SK-N-SH (cell line): Measurements from ENCODE around the gene IL16. TPM values are rescaled to one million over a fixed set of nuclear protein-coding genes. Genes with fewer than 3 reads are reported as not detected.

ENCODE experiments used
- CTCF ChIA-PET: fragments of 300-600, 350-600 bp; formaldehyde crosslinking; extraction: SDS; loops from one replicate; lab custom pipeline; 2021; lab: Yijun Ruan, JAX
- POLR2A ChIA-PET: fragments of 350-600 bp; sonication (Branson Sonifier 250); formaldehyde crosslinking; extraction: SDS; loops from one replicate; lab custom pipeline; 2020; ENCODE audit warnings: antibody characterized with exemption, inconsistent platforms; lab: Yijun Ruan, JAX
- DNase-seq: peaks from one replicate; pipeline ENCODE4 v3.0.0; 2012
- H2AFZ ChIP-seq: fragments of 200-600 bp; sonication (generic); 2 replicates; pipeline ENCODE4 v1.8.1; 2016; ENCODE audit warnings: antibody characterized with exemption, mild to moderate bottlenecking, low read depth
- H3F3A ChIP-seq: fragments of 200-600 bp; sonication (generic); replicated peaks from 2 replicates; pipeline ENCODE3; 2016; ENCODE audit warnings: antibody characterized with exemption, mild to moderate bottlenecking; ENCODE audit not compliant: insufficient read depth
- H3K27ac ChIP-seq, 2 experiments: fragments of 200-500 bp in 1 of 2; fragments of 200-600 bp in 1 of 2; sonication (Bioruptor generic) in 1 of 2; sonication (generic), shearing (Covaris generic) in 1 of 2; 2 replicates each; pipeline versions ENCODE4 v1.5.1 to v1.6.1; 2014 to 2016; ENCODE audit warnings: low read depth in 2 of 2, inconsistent platforms in 1 of 2, low read length in 1 of 2, mild to moderate bottlenecking in 1 of 2, mixed read lengths in 1 of 2
- H3K27me3 ChIP-seq: fragments of 200-600 bp; sonication (generic), shearing (Covaris generic); 2 replicates; pipeline ENCODE4 v1.6.1; 2016; ENCODE audit warnings: mixed run types; ENCODE audit not compliant: insufficient read depth
- H3K36me3 ChIP-seq, 2 experiments: fragments of 200-500 bp in 1 of 2; fragments of 200-600 bp in 1 of 2; sonication (Bioruptor generic) in 1 of 2; sonication (generic) in 1 of 2; replicated peaks in 1 of 2; 2 replicates each; pipeline versions ENCODE3 to v1.5.1; 2014 to 2016; ENCODE audit warnings: low read length in 1 of 2, mild to moderate bottlenecking in 1 of 2; ENCODE audit not compliant: insufficient read depth in 2 of 2, control insufficient read depth in 1 of 2
- H3K4me1 ChIP-seq, 2 experiments: fragments of 200-500 bp in 1 of 2; fragments of 200-600 bp in 1 of 2; sonication (Bioruptor generic) in 1 of 2; sonication (generic), shearing (Covaris generic) in 1 of 2; 2 replicates each; pipeline versions ENCODE4 v1.5.1 to v1.6.1; 2014 to 2016; ENCODE audit warnings: low read depth in 1 of 2, low read length in 1 of 2, mixed run types in 1 of 2; ENCODE audit not compliant: insufficient read depth in 2 of 2, control insufficient read depth in 1 of 2
- H3K4me2 ChIP-seq: fragments of 200-600 bp; sonication (generic), shearing (Covaris generic); 2 replicates; pipeline ENCODE4 v1.6.1; 2017; ENCODE audit warnings: mixed run types
- H3K4me3 ChIP-seq, 2 experiments: fragments of 200-500 bp in 1 of 2; fragments of 200-600 bp in 1 of 2; sonication (Bioruptor generic) in 1 of 2; sonication (generic), shearing (Covaris generic) in 1 of 2; 2 replicates each; pipeline versions ENCODE4 v1.5.1 to v1.8.1; 2014 to 2016; ENCODE audit warnings: low read depth in 2 of 2, inconsistent platforms in 1 of 2, low read length in 1 of 2, mild to moderate bottlenecking in 1 of 2, mixed read lengths in 1 of 2, moderate library complexity in 1 of 2
- H3K79me2 ChIP-seq: fragments of 200-600 bp; sonication (generic); 2 replicates; pipeline ENCODE4 v1.8.1; 2017; ENCODE audit warnings: mild to moderate bottlenecking; ENCODE audit not compliant: insufficient read depth
- H3K9ac ChIP-seq: fragments of 200-600 bp; sonication (generic); 2 replicates; pipeline ENCODE4 v1.6.1; 2017; ENCODE audit warnings: mixed run types
- H3K9me2 ChIP-seq: fragments of 200-600 bp; sonication (generic); 2 replicates; pipeline ENCODE4 v1.6.1; 2017; ENCODE audit warnings: mixed run types
- H3K9me3 ChIP-seq: fragments of 200-600 bp; sonication (generic); 2 replicates; pipeline ENCODE4 v1.6.1; 2017; ENCODE audit warnings: mixed run types, mild to moderate bottlenecking, moderate library complexity
- H4K20me1 ChIP-seq: fragments of 200-600 bp; sonication (generic); 2 replicates; pipeline ENCODE4 v1.6.1; 2017; ENCODE audit warnings: mild to moderate bottlenecking, mixed run types; ENCODE audit not compliant: insufficient read depth
- EZH2phosphoT487 ChIP-seq: fragments of 200-600 bp; sonication (generic); IDR thresholded peaks from 2 replicates; pipeline ENCODE4 v1.6.1; 2017; ENCODE audit warnings: low read depth, mixed run types, mild to moderate bottlenecking, antibody characterized with exemption, moderate library complexity, borderline replicate concordance
- FOXM1 ChIP-seq: IDR thresholded peaks from 2 replicates; pipeline ENCODE4 v1.4.0; 2012; ENCODE audit warnings: low read depth, mild to moderate bottlenecking
- GATA2 ChIP-seq: sonication (generic); formaldehyde crosslinking; IDR thresholded peaks from 2 replicates; pipeline ENCODE4 v1.5.0; 2020; ENCODE audit warnings: mild to moderate bottlenecking, missing genetic modification reagents
- MXI1 ChIP-seq: IDR thresholded peaks from 2 replicates; pipeline ENCODE4 v1.6.1; 2012; ENCODE audit warnings: mild to moderate bottlenecking, low read depth, low read length, improper control_type of control experiment
- RAD21 ChIP-seq: IDR thresholded peaks from 2 replicates; pipeline ENCODE4 v1.6.1; 2012; ENCODE audit warnings: mild to moderate bottlenecking, low read length
- SMC3 ChIP-seq: IDR thresholded peaks from 2 replicates; pipeline ENCODE4 v1.6.1; 2012; ENCODE audit warnings: low read depth, low read length, improper control_type of control experiment
- TCF12 ChIP-seq: IDR thresholded peaks from 2 replicates; pipeline ENCODE4 v1.4.0; 2012
- WGBS: methylation state at CpG from one replicate; pipeline ENCODE4 v1.1.6; 2017; ENCODE audit warnings: low lambda C conversion rate; 5-methylcytosine and 5-hydroxymethylcytosine counted together
- polyA plus RNA-seq, 3 experiments: library from polyadenylated mRNA; depleted of rRNA; stranded (reverse); fragments of >200 nt; gene quantifications; 2 replicates each; pipeline ENCODE4 v1.2.3, GENCODE V29; 2012
- TF ChIP-seq, protein P1 (sequence below): IDR thresholded peaks from 2 replicates; pipeline ENCODE4; 2012
- TF ChIP-seq, protein P2 (sequence below): IDR thresholded peaks from 2 replicates; pipeline ENCODE4 v1.4.0; 2012; ENCODE audit warnings: low read depth
- TF ChIP-seq, protein P3 (sequence below): fragments of 200-600 bp; sonication (generic); IDR thresholded peaks from 2 replicates; pipeline ENCODE4 v1.6.1; 2017; ENCODE audit warnings: antibody characterized with exemption, mild to moderate bottlenecking, moderate library complexity
- TF ChIP-seq, protein P4 (sequence below): IDR thresholded peaks from 2 replicates; pipeline ENCODE4 v1.4.0; 2012; ENCODE audit warnings: low read depth, borderline replicate concordance

Gene IL16
- polyA plus RNA-seq, 1 of the 3 experiments (the other 2 are of a cell fraction): not detected

DNA sequence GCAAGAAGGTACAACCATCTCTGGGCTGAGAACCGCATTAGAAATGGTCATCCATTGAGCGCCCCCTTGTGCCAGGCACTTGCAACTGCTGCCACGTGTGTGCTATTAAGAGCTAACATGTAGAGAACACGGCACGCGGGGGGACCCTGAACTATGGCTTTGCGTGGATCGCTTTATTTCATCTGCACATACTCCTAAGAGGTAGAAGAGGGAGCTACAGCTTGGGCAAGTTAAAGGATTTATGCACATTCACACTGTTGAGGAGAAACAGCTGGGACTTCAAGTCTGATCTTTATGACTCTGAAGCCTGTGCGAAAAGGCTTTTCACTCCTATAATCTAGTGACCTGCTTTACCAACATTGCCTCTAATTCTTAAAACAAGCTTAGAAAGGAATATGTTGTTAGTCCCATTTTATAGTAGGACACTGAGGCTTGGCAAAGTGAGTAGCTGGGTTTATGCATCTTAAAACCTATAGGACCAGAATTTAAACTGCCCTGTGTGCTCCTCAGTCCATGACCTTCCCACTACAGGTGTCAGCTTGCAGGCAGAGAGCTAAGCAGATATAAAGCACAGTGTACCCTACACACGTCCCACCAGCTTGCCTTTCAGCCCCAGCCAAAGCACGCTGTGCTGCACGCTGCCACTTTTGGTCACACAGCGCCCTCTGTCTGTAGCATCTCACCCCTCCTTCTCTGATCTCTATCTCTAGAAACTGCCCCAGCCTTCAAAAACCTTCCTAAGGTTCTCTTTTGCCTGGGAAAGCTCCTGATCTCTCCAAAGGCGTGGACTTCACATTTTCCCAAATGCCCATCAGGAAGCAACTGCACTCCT is 69.5 kb downstream of the IL16 start:
- DNase-seq: peak; percentile 82
- Histone ChIP-seq H3K79me2 (no peaks in the 10 kb centered on the region), H3K9me2 (no peaks in the 10 kb centered on the region), H3K27me3 (peaks cover 10% of the 10 kb centered on the region; the same call in 1 of the 2 replicates), H3F3A (no peaks in the 10 kb centered on the region), H4K20me1 (no peaks in the 10 kb centered on the region), H3K4me2 (peak overlapping the region; percentile 47), H2AFZ (no peak overlapping the region), H3K36me3 (no peaks in the 10 kb centered on the region), H3K27ac (no peak overlapping the region), H3K9me3 (no peaks in the 10 kb centered on the region), H3K9ac (no peak overlapping the region), H3K4me3 (peak overlapping the region; percentile 9 to 51; a peak in 2 of 4 replicates), H3K4me1 (peaks cover 5 to 11% of the 10 kb centered on the region in 2 experiments; a peak in 2 of 4 replicates)
- TF ChIP-seq RAD21: peak; percentile 95
- TF ChIP-seq, protein P1, sequence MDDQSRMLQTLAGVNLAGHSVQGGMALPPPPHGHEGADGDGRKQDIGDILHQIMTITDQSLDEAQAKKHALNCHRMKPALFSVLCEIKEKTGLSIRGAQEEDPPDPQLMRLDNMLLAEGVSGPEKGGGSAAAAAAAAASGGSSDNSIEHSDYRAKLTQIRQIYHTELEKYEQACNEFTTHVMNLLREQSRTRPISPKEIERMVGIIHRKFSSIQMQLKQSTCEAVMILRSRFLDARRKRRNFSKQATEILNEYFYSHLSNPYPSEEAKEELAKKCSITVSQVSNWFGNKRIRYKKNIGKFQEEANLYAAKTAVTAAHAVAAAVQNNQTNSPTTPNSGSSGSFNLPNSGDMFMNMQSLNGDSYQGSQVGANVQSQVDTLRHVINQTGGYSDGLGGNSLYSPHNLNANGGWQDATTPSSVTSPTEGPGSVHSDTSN: no peak
- peak; percentile 93 for TF ChIP-seq SMC3
- TF ChIP-seq, protein P2, sequence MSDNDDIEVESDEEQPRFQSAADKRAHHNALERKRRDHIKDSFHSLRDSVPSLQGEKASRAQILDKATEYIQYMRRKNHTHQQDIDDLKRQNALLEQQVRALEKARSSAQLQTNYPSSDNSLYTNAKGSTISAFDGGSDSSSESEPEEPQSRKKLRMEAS: peak; percentile 85
- TF ChIP-seq FOXM1: no peak
- peak; percentile 95 for TF ChIP-seq GATA2 (CRISPR knock-in tag)
- TF ChIP-seq TCF12: no peak
- TF ChIP-seq EZH2phosphoT487: no peak
- TF ChIP-seq, protein P3, sequence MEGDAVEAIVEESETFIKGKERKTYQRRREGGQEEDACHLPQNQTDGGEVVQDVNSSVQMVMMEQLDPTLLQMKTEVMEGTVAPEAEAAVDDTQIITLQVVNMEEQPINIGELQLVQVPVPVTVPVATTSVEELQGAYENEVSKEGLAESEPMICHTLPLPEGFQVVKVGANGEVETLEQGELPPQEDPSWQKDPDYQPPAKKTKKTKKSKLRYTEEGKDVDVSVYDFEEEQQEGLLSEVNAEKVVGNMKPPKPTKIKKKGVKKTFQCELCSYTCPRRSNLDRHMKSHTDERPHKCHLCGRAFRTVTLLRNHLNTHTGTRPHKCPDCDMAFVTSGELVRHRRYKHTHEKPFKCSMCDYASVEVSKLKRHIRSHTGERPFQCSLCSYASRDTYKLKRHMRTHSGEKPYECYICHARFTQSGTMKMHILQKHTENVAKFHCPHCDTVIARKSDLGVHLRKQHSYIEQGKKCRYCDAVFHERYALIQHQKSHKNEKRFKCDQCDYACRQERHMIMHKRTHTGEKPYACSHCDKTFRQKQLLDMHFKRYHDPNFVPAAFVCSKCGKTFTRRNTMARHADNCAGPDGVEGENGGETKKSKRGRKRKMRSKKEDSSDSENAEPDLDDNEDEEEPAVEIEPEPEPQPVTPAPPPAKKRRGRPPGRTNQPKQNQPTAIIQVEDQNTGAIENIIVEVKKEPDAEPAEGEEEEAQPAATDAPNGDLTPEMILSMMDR: peak; percentile 84
- peak; percentile 81 for TF ChIP-seq MXI1
- TF ChIP-seq, protein P4, sequence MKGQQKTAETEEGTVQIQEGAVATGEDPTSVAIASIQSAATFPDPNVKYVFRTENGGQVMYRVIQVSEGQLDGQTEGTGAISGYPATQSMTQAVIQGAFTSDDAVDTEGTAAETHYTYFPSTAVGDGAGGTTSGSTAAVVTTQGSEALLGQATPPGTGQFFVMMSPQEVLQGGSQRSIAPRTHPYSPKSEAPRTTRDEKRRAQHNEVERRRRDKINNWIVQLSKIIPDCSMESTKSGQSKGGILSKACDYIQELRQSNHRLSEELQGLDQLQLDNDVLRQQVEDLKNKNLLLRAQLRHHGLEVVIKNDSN: peak; percentile 32; the same call in 1 of the 2 replicates
- CTCF ChIA-PET: interaction anchor here (0.6 to 8.5 kb wide), 117 partner anchors 9 to 1589 kb away, joined by 3 to 451 read pairs (median 5); partner anchors contain the start of genes CEMIP and TLNRD1
- POLR2A ChIA-PET: interaction anchor here (0.6 to 2.2 kb wide), 4 partner anchors 58 to 160 kb away, joined by 3 to 8 read pairs (median 4); partner anchors contain the start of gene STARD5
- WGBS: 0% methylated on average over 12 of the region's 14 CpGs
